ENCODE results near the gene MORN5.

DNA sequence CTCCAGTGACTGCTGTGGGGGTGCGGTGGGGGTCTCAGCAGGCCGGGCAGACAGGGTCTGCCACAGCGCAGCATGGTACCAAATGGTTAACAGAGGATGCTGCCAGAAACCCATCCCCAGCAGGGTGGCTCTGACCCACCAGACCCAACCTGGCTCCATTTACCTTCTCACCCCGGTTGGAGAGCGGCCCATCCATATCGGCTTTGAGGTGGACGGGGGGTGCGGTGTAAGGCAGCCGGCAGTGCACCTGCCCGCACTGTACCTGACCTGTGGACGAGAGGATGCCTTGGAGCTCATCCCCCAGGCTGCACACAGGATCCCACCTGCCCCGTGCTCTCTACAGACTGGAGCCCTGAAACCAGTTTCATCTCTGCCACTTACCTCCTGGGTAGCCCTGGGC, 49.7 kb downstream of the MORN5 start:
- TF ChIP-seq ZFP30 (CRISPR knock-in tag; IDR thresholded peaks at IDR 0.05) (no peak), TOX (CRISPR knock-in tag; IDR thresholded peaks at IDR 0.05; ENCODE audit: borderline replicate concordance) (no peak), ARNTL (CRISPR knock-in tag; IDR thresholded peaks at IDR 0.05; ENCODE audit: borderline replicate concordance, low read depth) (no peak), ZNF70 (CRISPR knock-in tag; IDR thresholded peaks at IDR 0.05) (no peak), ISL1 (CRISPR knock-in tag; IDR thresholded peaks at IDR 0.05) (no peak)
- TF ChIP-seq, protein P1, sequence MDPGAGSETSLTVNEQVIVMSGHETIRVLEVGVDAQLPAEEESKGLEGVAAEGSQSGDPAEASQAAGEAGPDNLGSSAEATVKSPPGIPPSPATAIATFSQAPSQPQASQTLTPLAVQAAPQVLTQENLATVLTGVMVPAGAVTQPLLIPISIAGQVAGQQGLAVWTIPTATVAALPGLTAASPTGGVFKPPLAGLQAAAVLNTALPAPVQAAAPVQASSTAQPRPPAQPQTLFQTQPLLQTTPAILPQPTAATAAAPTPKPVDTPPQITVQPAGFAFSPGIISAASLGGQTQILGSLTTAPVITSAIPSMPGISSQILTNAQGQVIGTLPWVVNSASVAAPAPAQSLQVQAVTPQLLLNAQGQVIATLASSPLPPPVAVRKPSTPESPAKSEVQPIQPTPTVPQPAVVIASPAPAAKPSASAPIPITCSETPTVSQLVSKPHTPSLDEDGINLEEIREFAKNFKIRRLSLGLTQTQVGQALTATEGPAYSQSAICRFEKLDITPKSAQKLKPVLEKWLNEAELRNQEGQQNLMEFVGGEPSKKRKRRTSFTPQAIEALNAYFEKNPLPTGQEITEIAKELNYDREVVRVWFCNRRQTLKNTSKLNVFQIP (CRISPR knock-in tag; IDR thresholded peaks at IDR 0.05; ENCODE audit: borderline replicate concordance, low read depth), result no peak

Data from SK-N-SH treated with all-trans-retinoic acid at 6 μM for 48 hours (cell line).